GM23248 (cell line): ENCODE measurements around the gene B4GALT6. TPM values are rescaled to one million over a fixed set of nuclear protein-coding genes. Genes with fewer than 3 reads are reported as not detected.

Source experiments
- DNase-seq: peaks from one replicate; pipeline ENCODE4 v3.0.0-alpha.2; 2015
- H2AFZ ChIP-seq: fragments of 200-600 bp; sonication (generic); 2 replicates; pipeline ENCODE4 v1.6.1; 2016; ENCODE audit warnings: antibody characterized with exemption
- H3F3A ChIP-seq: fragments of 200-600 bp; sonication (generic); 2 replicates; pipeline ENCODE4 v1.6.1; 2016; ENCODE audit warnings: mild to moderate bottlenecking, antibody characterized with exemption, mixed run types; ENCODE audit not compliant: insufficient read depth
- H3K27ac ChIP-seq: fragments of 200-600 bp; sonication (generic); 2 replicates; pipeline ENCODE4 v1.5.1; 2016; ENCODE audit warnings: mild to moderate bottlenecking
- H3K27me3 ChIP-seq: fragments of 200-600 bp; sonication (generic); replicated peaks from 2 replicates; pipeline ENCODE4 v1.6.1; 2016; ENCODE audit warnings: mild to moderate bottlenecking; ENCODE audit not compliant: insufficient read depth
- H3K36me3 ChIP-seq: fragments of 200-600 bp; sonication (generic); 2 replicates; pipeline ENCODE4 v1.6.1; 2016; ENCODE audit warnings: low read depth, mild to moderate bottlenecking
- H3K4me1 ChIP-seq: fragments of 200-600 bp; sonication (generic); 2 replicates; pipeline ENCODE4 v1.6.1; 2016; ENCODE audit warnings: mild to moderate bottlenecking; ENCODE audit not compliant: insufficient read depth
- H3K4me2 ChIP-seq: fragments of 200-600 bp; sonication (generic); one replicate; pipeline ENCODE4 v1.6.1; 2016; ENCODE audit warnings: mild to moderate bottlenecking; ENCODE audit not compliant: unreplicated experiment
- H3K4me3 ChIP-seq: fragments of 200-600 bp; sonication (generic); 2 replicates; pipeline ENCODE4 v1.5.1; 2016; ENCODE audit warnings: mild to moderate bottlenecking
- H3K79me2 ChIP-seq: fragments of 200-600 bp; sonication (generic); 2 replicates; pipeline ENCODE4 v1.6.1; 2016; ENCODE audit warnings: mild to moderate bottlenecking; ENCODE audit not compliant: insufficient read depth
- H3K9ac ChIP-seq: fragments of 200-600 bp; sonication (generic); 2 replicates; pipeline ENCODE4 v1.6.1; 2016; ENCODE audit warnings: mild to moderate bottlenecking
- H3K9me2 ChIP-seq: fragments of 200-600 bp; sonication (generic); 2 replicates; pipeline ENCODE4 v1.6.1; 2016; ENCODE audit warnings: mixed run types, mild to moderate bottlenecking, moderate library complexity; ENCODE audit not compliant: insufficient read depth
- H3K9me3 ChIP-seq: fragments of 200-600 bp; sonication (generic); one replicate; pipeline ENCODE4 v1.6.1; 2017; ENCODE audit warnings: low read depth
- H4K20me1 ChIP-seq: fragments of 200-600 bp; sonication (generic); 2 replicates; pipeline ENCODE4 v1.6.0; 2016; ENCODE audit not compliant: insufficient read depth
- EZH2 ChIP-seq: fragments of 200-600 bp; sonication (generic); IDR thresholded peaks from 2 replicates; pipeline ENCODE4 v1.6.1; 2018; ENCODE audit warnings: antibody characterized with exemption, mild to moderate bottlenecking; ENCODE audit not compliant: insufficient read depth, poor library complexity, severe bottlenecking
- EZH2phosphoT487 ChIP-seq: fragments of 200-600 bp; sonication (generic); IDR thresholded peaks from 2 replicates; pipeline ENCODE4 v1.6.1; 2018; ENCODE audit warnings: antibody characterized with exemption, moderate library complexity, mild to moderate bottlenecking, low read depth; ENCODE audit not compliant: insufficient read depth
- WGBS, 2 experiments: methylation state at CpG; one replicate each; pipeline ENCODE4 v1.1.6; 2015 to 2017; ENCODE audit warnings: low lambda C conversion rate in 2 of 2, low coverage in 1 of 2; ENCODE audit errors: missing lambda C conversion rate in 2 of 2; 5-methylcytosine and 5-hydroxymethylcytosine counted together
- in situ Hi-C: fragments of 300-500 bp; cut with MboI; formaldehyde crosslinking; loops from 2 replicates; pipeline ENCODE4 v1.15.0; 2020
- polyA plus RNA-seq: library from polyadenylated mRNA; unstranded; fragments of >200 nt; fragmentation: Nextera tagmentation; extraction: Ambion mirVana; gene quantifications from 2 replicates; pipeline ENCODE4 v1.2.1, GENCODE V29; 2016
- total RNA-seq: library from RNA; depleted of rRNA; stranded (reverse); fragments of >200 nt; shearing (Covaris generic); gene quantifications from 2 replicates; pipeline ENCODE4 v1.2.3, GENCODE V29; 2014

Gene B4GALT6
- total and polyA plus RNA-seq, 2 experiments from 2014 or later = 1.2 to 2.4 TPM

DNA sequence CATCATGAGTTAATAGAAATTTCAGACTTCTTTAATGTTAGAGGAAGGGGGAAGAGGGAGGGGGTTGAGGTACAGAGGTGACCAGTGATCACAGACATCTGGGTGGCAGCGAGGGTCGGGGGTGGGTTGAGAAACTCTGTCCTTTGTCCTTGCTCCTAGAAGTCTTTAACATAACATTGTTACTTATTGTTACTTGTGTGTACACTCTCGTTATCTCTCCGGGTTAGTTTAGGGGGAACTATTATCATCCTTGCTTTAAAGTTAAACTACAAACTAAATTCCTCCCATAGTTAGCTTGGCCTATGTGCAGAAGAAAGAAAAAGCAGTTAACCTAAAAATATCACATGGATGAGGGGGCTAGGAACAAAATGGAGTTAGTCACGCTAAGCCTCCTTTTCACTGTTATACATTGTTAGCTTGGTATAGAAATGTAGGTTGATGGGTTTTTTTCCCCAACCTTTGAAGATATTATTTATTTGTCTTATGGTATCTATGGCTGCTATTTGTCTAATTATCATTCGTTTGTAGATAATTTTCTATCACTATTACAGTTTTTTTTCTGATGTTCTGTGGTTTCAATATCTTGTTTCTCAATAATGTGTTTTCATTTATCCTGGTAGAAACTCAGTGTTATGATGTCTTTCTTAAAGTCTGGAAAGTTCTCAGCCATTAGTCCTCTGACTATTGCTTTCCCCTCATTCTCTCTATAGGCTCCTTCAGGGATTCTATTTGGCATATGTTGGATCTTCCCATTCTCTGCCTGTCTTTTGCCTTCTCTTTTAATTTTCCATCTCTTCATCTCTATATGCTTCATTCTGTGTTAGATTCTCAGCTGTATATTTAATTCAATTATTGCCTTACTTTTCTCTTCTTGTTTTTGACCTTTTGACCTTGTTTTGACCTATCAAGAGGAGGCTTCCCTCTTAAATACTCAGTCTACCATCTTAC lies 13.2 kb upstream of the B4GALT6 start:
- TF ChIP-seq EZH2phosphoT487 (no peak), EZH2 (no peak)
- H3K9ac ChIP-seq = no peak overlapping the region
- H3K36me3 ChIP-seq = no peaks in the 10 kb centered on the region
- 45 to 48% methylated on average over 6 of the region's 6 CpGs for WGBS, 2 experiments
- no peak overlapping the region for H3K4me3 ChIP-seq
- H4K20me1 ChIP-seq = no peaks in the 10 kb centered on the region
- no peak overlapping the region for H2AFZ ChIP-seq
- no peak overlapping the region for H3K27ac ChIP-seq
- H3K4me1 ChIP-seq = no peaks in the 10 kb centered on the region
- in situ Hi-C loops = no loop called here
- no peaks in the 10 kb centered on the region for H3K9me2 ChIP-seq
- no peak overlapping the region for H3K4me2 ChIP-seq
- DNase-seq = no peak
- no peaks in the 10 kb centered on the region for H3K9me3 ChIP-seq
- H3K27me3 ChIP-seq = no peaks in the 10 kb centered on the region; the same call in none of the 2 replicates
- H3K79me2 ChIP-seq = no peaks in the 10 kb centered on the region
- no peaks in the 10 kb centered on the region for H3F3A ChIP-seq

DNA sequence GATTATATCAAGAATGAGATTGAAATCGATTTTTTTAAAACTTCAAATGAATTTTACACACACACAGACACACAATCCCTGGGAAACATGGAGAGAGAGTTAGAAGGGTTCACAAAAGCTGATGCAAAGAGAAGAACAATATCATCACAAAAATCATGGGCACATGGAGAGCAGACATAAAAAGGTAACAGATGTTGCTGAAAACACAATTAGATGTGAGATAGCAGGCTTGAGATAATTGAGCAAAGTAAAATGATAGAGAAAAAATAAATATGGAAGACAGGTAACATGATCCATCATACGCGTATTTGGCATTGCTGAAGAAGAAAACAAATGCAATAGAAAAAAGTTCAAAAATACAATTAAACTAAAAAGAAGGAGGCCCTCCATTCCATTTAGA lies 11.6 kb upstream of the B4GALT6 start:
- in situ Hi-C loops = no loop called here
- WGBS, 2 experiments = 60 to 62% methylated on average over 3 of the region's 3 CpGs
- H4K20me1 ChIP-seq = no peaks in the 10 kb centered on the region

DNA sequence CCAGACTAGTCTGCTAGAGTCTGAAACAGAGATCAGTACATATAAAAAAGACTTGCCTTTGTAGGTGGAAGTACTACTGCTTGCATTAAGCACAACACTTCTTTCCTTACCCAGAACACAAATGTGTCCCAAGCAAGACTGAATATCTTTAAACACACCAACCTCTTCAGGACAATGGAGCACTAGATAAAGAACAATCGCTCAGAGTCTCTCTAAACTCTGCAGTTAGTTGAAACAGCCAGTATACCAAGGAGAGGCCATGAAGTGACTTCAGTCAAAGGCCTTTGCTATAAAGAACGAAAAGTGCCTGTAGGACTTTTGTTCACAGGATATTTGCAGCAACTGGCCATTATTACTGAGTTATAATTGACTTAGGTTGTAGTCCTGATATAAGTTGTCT lies 9.9 kb upstream of the B4GALT6 start:
- no peak for DNase-seq
- Histone ChIP-seq H3K27ac (no peak overlapping the region), H2AFZ (no peak overlapping the region), H3K4me3 (no peak overlapping the region), H3K4me1 (no peaks in the 10 kb centered on the region), H4K20me1 (no peaks in the 10 kb centered on the region), H3K9me3 (no peaks in the 10 kb centered on the region), H3K27me3 (no peaks in the 10 kb centered on the region; the same call in none of the 2 replicates), H3K36me3 (no peaks in the 10 kb centered on the region), H3K79me2 (no peaks in the 10 kb centered on the region), H3K9ac (no peak overlapping the region), H3K4me2 (no peak overlapping the region), H3K9me2 (no peaks in the 10 kb centered on the region), H3F3A (no peaks in the 10 kb centered on the region)
- in situ Hi-C loops = no loop called here
- TF ChIP-seq EZH2 = no peak
- TF ChIP-seq EZH2phosphoT487 = no peak
- 50 to 55% methylated on average over 2 of the region's 2 CpGs for WGBS, 2 experiments

More for the DNA sequence above, 11.6 kb upstream of the B4GALT6 start:
- Histone ChIP-seq H3K4me3 (no peak overlapping the region), H3K4me2 (no peak overlapping the region), H3K79me2 (no peaks in the 10 kb centered on the region), H3K9me3 (no peaks in the 10 kb centered on the region), H2AFZ (no peak overlapping the region), H3K27ac (no peak overlapping the region), H3K9ac (no peak overlapping the region), H3K27me3 (no peaks in the 10 kb centered on the region; the same call in none of the 2 replicates), H3K4me1 (no peaks in the 10 kb centered on the region), H3F3A (no peaks in the 10 kb centered on the region), H3K36me3 (no peaks in the 10 kb centered on the region), H3K9me2 (no peaks in the 10 kb centered on the region)
- DNase-seq = no peak
- no peak for TF ChIP-seq EZH2phosphoT487
- no peak for TF ChIP-seq EZH2

DNA sequence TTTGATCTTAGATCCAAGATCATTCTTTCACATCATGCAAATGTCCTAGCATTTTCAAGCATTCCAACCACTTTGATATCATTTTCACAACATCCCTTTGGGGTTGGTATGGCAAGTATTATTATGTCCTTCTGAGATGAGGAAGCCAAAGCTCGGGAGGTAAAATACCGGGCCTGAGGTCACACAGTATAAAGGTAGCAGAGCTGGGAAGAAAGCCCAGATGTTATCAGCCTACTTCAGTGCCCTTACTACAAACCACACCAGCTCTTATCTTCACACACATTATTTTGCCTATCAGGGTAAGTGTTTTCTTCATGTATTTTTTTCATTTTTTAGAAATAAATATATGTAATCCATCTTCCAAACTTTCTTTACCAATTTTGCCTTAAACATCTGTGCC lies 4.2 kb upstream of the B4GALT6 start:
- in situ Hi-C loops = no loop called here
- Histone ChIP-seq H3K9me3 (no peaks in the 10 kb centered on the region), H3K36me3 (no peaks in the 10 kb centered on the region), H3K79me2 (no peaks in the 10 kb centered on the region), H3K27ac (no peak overlapping the region), H3F3A (no peaks in the 10 kb centered on the region), H3K4me1 (no peaks in the 10 kb centered on the region), H2AFZ (no peak overlapping the region), H4K20me1 (no peaks in the 10 kb centered on the region), H3K4me2 (no peak overlapping the region), H3K27me3 (no peaks in the 10 kb centered on the region; the same call in none of the 2 replicates), H3K4me3 (no peak overlapping the region), H3K9me2 (no peaks in the 10 kb centered on the region), H3K9ac (no peak overlapping the region)
- TF ChIP-seq EZH2 = no peak
- DNase-seq = no peak
- WGBS, 2 experiments = 86 to 95% methylated on average over 2 of the region's 2 CpGs
